SK-N-SH treated with all-trans-retinoic acid at 6 μM for 48 hours (cell line): ENCODE measurements around the gene DTWD2.

ENCODE experiments used
- ATAC-seq: fragments of 200-7000 bp; cut with Tn5 transposase; 3 replicates; pipeline ENCODE4 v1.9.1; 2020; ENCODE audit warnings: mild to moderate bottlenecking, moderate library complexity
- ARNTL ChIP-seq: fragments of 450-650 bp; formaldehyde crosslinking; IDR thresholded peaks from 2 replicates; pipeline ENCODE4 v1.5.0; 2020; ENCODE audit warnings: low read depth, mild to moderate bottlenecking, moderate library complexity, borderline replicate concordance
- CSDC2 ChIP-seq: fragments of 250-450 bp; sonication (Bioruptor Pico); IDR thresholded peaks from 2 replicates; pipeline ENCODE4 v1.5.0; 2020; ENCODE audit warnings: mild to moderate bottlenecking, moderate library complexity
- CSRNP3 ChIP-seq: fragments of 250-450 bp; sonication (Bioruptor Pico); IDR thresholded peaks from 2 replicates; pipeline ENCODE4 v1.5.1; 2021; ENCODE audit warnings: mild to moderate bottlenecking, moderate library complexity
- ESRRG ChIP-seq: fragments of 250-450 bp; sonication (Bioruptor Pico); IDR thresholded peaks from 2 replicates; pipeline ENCODE4 v1.6.1; 2021; ENCODE audit warnings: mild to moderate bottlenecking
- GLIS3 ChIP-seq: fragments of 250-450 bp; sonication (Bioruptor Pico); IDR thresholded peaks from 2 replicates; pipeline ENCODE4 v1.5.0; 2020; ENCODE audit warnings: mild to moderate bottlenecking, moderate library complexity
- ISL1 ChIP-seq: fragments of 250-450 bp; sonication (Bioruptor Pico); IDR thresholded peaks from 2 replicates; pipeline ENCODE4 v2.1.2; 2022; ENCODE audit warnings: mild to moderate bottlenecking, moderate library complexity
- OSR1 ChIP-seq: fragments of 250-450 bp; sonication (Bioruptor Pico); IDR thresholded peaks from 2 replicates; pipeline ENCODE4 v1.8.0; 2022; ENCODE audit warnings: moderate library complexity, mild to moderate bottlenecking, inconsistent platforms
- PATZ1 ChIP-seq: fragments of 250-450 bp; sonication (Bioruptor Pico); IDR thresholded peaks from 2 replicates; pipeline ENCODE4 v1.8.0; 2020; ENCODE audit warnings: mild to moderate bottlenecking, moderate library complexity, borderline replicate concordance
- POU6F1 ChIP-seq: fragments of 250-450 bp; sonication (Bioruptor Pico); IDR thresholded peaks from 2 replicates; pipeline ENCODE4 v1.8.0; 2021; ENCODE audit warnings: low read depth, mild to moderate bottlenecking, moderate library complexity, borderline replicate concordance
- PPARA ChIP-seq: fragments of 250-450 bp; sonication (Bioruptor Pico); IDR thresholded peaks from 2 replicates; pipeline ENCODE4 v1.5.0; 2020; ENCODE audit warnings: mild to moderate bottlenecking, borderline replicate concordance
- RARB ChIP-seq: fragments of 250-450 bp; sonication (Bioruptor Pico); IDR thresholded peaks from 2 replicates; pipeline ENCODE4 v1.8.0; 2021; ENCODE audit warnings: mild to moderate bottlenecking, moderate library complexity
- TCF4 ChIP-seq: fragments of 250-450 bp; sonication (Bioruptor Pico); IDR thresholded peaks from 2 replicates; pipeline ENCODE4 v1.8.0; 2021; ENCODE audit warnings: mild to moderate bottlenecking, moderate library complexity, borderline replicate concordance
- TOX ChIP-seq: fragments of 250-450 bp; sonication (Bioruptor Pico); IDR thresholded peaks from 2 replicates; pipeline ENCODE4 v1.8.0; 2021; ENCODE audit warnings: mild to moderate bottlenecking, moderate library complexity, borderline replicate concordance
- ZC3H10 ChIP-seq: fragments of 250-450 bp; sonication (Bioruptor Pico); IDR thresholded peaks from 2 replicates; pipeline ENCODE4 v1.5.1; 2021; ENCODE audit warnings: mild to moderate bottlenecking, moderate library complexity
- ZFP3 ChIP-seq: fragments of 250-450 bp; sonication (Bioruptor Pico); IDR thresholded peaks from 2 replicates; pipeline ENCODE4 v1.5.0; 2020; ENCODE audit warnings: mild to moderate bottlenecking, moderate library complexity
- ZFP30 ChIP-seq: fragments of 450-650 bp; formaldehyde crosslinking; IDR thresholded peaks from 2 replicates; pipeline ENCODE4 v1.5.0; 2022; ENCODE audit warnings: mild to moderate bottlenecking, moderate library complexity
- ZNF70 ChIP-seq: fragments of 450-650 bp; formaldehyde crosslinking; IDR thresholded peaks from 2 replicates; pipeline ENCODE4 v1.5.0; 2020; ENCODE audit warnings: mild to moderate bottlenecking, moderate library complexity
- ZNF8 ChIP-seq: fragments of 450-650 bp; formaldehyde crosslinking; IDR thresholded peaks from 2 replicates; pipeline ENCODE4 v1.5.0; 2020; ENCODE audit warnings: mild to moderate bottlenecking, moderate library complexity
- TF ChIP-seq, protein P1 (sequence below): fragments of 250-450 bp; sonication (Bioruptor Pico); IDR thresholded peaks from 2 replicates; pipeline ENCODE4 v1.5.1; 2020; ENCODE audit warnings: low read depth, mild to moderate bottlenecking, moderate library complexity
- TF ChIP-seq, protein P2 (sequence below): fragments of 250-450 bp; sonication (Bioruptor Pico); IDR thresholded peaks from 2 replicates; pipeline ENCODE4 v1.5.0; 2020; ENCODE audit warnings: mild to moderate bottlenecking, moderate library complexity

The DTWD2 gene

DNA sequence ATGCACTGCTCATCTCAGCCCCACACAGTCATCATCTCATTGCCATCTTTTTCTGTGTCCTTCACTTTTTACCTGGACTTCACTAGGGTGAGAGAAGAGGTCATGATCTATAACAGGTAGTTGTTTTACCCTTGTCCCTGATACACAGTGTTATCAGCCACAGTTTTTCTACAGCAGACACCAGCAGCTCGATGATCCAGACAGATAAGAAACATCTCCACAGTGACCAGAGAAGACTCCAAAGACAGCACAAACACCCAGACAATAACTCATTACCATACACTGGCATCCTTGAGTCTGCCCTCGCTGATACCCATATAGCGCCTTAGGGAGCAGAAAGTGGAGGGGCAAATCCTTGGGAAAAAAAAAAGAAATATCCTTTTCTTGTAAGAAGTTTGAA is 194.1 kb downstream of the DTWD2 start:
- ATAC-seq = no peak
- TF ChIP-seq POU6F1 (CRISPR knock-in tag) (no peak), PATZ1 (CRISPR knock-in tag) (no peak), ZNF70 (no peak), ZC3H10 (no peak), ZNF8 (CRISPR knock-in tag) (no peak), OSR1 (no peak), RARB (CRISPR knock-in tag) (no peak), ZFP3 (no peak), CSDC2 (CRISPR knock-in tag) (no peak), TOX (CRISPR knock-in tag) (no peak), TCF4 (CRISPR knock-in tag) (no peak), PPARA (no peak), GLIS3 (no peak), ZFP30 (CRISPR knock-in tag) (no peak), ESRRG (CRISPR knock-in tag) (no peak), CSRNP3 (CRISPR knock-in tag) (no peak)
- TF ChIP-seq, protein P1, sequence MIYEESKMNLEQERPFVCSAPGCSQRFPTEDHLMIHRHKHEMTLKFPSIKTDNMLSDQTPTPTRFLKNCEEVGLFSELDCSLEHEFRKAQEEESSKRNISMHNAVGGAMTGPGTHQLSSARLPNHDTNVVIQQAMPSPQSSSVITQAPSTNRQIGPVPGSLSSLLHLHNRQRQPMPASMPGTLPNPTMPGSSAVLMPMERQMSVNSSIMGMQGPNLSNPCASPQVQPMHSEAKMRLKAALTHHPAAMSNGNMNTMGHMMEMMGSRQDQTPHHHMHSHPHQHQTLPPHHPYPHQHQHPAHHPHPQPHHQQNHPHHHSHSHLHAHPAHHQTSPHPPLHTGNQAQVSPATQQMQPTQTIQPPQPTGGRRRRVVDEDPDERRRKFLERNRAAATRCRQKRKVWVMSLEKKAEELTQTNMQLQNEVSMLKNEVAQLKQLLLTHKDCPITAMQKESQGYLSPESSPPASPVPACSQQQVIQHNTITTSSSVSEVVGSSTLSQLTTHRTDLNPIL (CRISPR knock-in tag) = no peak

- ATAC-seq = no peak
- no peak for TF ChIP-seq ARNTL (CRISPR knock-in tag)
- no peak for TF ChIP-seq PATZ1 (CRISPR knock-in tag)
- TF ChIP-seq ESRRG (CRISPR knock-in tag) = no peak
- TF ChIP-seq ZFP30 (CRISPR knock-in tag) = no peak
- TF ChIP-seq CSRNP3 (CRISPR knock-in tag) = no peak
- TF ChIP-seq, protein P2, sequence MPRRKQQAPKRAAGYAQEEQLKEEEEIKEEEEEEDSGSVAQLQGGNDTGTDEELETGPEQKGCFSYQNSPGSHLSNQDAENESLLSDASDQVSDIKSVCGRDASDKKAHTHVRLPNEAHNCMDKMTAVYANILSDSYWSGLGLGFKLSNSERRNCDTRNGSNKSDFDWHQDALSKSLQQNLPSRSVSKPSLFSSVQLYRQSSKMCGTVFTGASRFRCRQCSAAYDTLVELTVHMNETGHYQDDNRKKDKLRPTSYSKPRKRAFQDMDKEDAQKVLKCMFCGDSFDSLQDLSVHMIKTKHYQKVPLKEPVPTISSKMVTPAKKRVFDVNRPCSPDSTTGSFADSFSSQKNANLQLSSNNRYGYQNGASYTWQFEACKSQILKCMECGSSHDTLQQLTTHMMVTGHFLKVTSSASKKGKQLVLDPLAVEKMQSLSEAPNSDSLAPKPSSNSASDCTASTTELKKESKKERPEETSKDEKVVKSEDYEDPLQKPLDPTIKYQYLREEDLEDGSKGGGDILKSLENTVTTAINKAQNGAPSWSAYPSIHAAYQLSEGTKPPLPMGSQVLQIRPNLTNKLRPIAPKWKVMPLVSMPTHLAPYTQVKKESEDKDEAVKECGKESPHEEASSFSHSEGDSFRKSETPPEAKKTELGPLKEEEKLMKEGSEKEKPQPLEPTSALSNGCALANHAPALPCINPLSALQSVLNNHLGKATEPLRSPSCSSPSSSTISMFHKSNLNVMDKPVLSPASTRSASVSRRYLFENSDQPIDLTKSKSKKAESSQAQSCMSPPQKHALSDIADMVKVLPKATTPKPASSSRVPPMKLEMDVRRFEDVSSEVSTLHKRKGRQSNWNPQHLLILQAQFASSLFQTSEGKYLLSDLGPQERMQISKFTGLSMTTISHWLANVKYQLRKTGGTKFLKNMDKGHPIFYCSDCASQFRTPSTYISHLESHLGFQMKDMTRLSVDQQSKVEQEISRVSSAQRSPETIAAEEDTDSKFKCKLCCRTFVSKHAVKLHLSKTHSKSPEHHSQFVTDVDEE (CRISPR knock-in tag) = no peak
- TF ChIP-seq, protein P1 (CRISPR knock-in tag) = no peak
- TF ChIP-seq ISL1 (CRISPR knock-in tag) = no peak
- TF ChIP-seq ZC3H10 = no peak
- TF ChIP-seq ZNF70 = no peak
- TF ChIP-seq, all 23 proteins: peak for 0
Measured at GRCh38 chr5:118793652-118794051, 194.7 kb downstream of the DTWD2 start.
